Cardiac muscle cell (in vitro differentiated cells and primary cell): ENCODE data around the gene KRT74. TPM values are rescaled to one million over a fixed set of nuclear protein-coding genes. Genes with fewer than 3 reads are reported as not detected.

Experiments
- DNase-seq, 2 donors: peaks; one replicate each; pipeline versions ENCODE4 v3.0.0 to v3.0.0-alpha.2; 2010 to 2017; ENCODE audit warnings: low read depth in 1 of 2, low spot score in 1 of 2
- H3K27ac ChIP-seq: fragments of 200-600 bp; sonication (generic); 2 replicates; pipeline ENCODE4 v1.5.1; 2016
- H3K27me3 ChIP-seq: fragments of 200-600 bp; sonication (generic); 2 replicates; pipeline ENCODE4 v1.6.0; 2016; ENCODE audit warnings: control low read depth
- H3K36me3 ChIP-seq: fragments of 200-600 bp; sonication (generic); 2 replicates; pipeline ENCODE4 v1.5.1; 2016; ENCODE audit warnings: control low read depth
- H3K4me1 ChIP-seq: fragments of 200-600 bp; sonication (generic); 2 replicates; pipeline ENCODE4 v1.8.1; 2017; ENCODE audit warnings: low read depth, mild to moderate bottlenecking, mixed run types
- H3K4me3 ChIP-seq: fragments of 200-600 bp; sonication (generic); 2 replicates; pipeline ENCODE4 v1.5.1; 2016; ENCODE audit warnings: mild to moderate bottlenecking
- H3K9me3 ChIP-seq: fragments of 200-600 bp; sonication (generic); 2 replicates; pipeline ENCODE4 v1.5.1; 2017; ENCODE audit warnings: low read depth, mild to moderate bottlenecking, control low read depth
- CTCF ChIP-seq: IDR thresholded peaks from 2 replicates; pipeline ENCODE4 v1.5.1; 2012; ENCODE audit warnings: low read depth, mild to moderate bottlenecking, low read length
- polyA plus RNA-seq: library from polyadenylated mRNA; unstranded; fragments of >200 nt; fragmentation: Nextera tagmentation; extraction: Ambion mirVana; gene quantifications from 2 replicates; pipeline ENCODE4 v1.2.1, GENCODE V29; 2016
- total RNA-seq: library from RNA; depleted of rRNA; stranded (reverse); fragments of >200 nt; gene quantifications from 2 replicates; pipeline ENCODE4 v1.2.3, GENCODE V29; 2016

Gene KRT74
- total RNA-seq (not detected in 2 replicates), polyA plus RNA-seq (not detected in 2 replicates)

- no peak within 1 kb of the TSS for H3K4me3 ChIP-seq
- no peaks in the 10 kb centered on the region for H3K4me1 ChIP-seq
- H3K27ac ChIP-seq: no peak within 1 kb of the TSS
- peaks cover 32% of the 10 kb centered on the region for H3K27me3 ChIP-seq
- no peak for DNase-seq
- TF ChIP-seq CTCF: no peak
- H3K36me3 ChIP-seq: no peaks in the 10 kb centered on the region
- no peaks in the 10 kb centered on the region for H3K9me3 ChIP-seq
Measured at GRCh38 chr12:52573743-52574142, at the start of gene KRT74. KRT74 (minus strand) TSS chr12:52573843; CDS start chr12:52573777, 66 bp downstream.

DNA sequence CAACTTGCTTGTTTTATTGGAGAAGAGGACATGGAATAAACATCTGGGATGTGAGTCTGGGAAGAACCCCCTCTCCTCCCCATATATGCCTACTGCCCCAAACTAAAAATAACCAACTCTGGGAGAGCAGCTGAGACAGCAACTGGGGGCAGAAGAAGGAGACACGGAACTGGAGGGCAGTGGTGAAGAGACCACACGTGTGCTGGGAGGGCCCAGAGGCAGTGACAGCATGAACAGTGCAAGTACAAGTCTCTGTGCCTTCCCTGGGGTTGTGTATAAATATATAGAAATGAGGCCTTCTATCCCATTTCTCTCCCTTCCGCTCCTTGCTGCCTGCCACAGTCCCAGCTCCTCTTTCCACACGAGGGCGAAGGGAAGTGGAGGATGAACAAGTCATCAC is 48.7 kb upstream of the KRT74 start:
- Histone ChIP-seq H3K4me3 (no peak overlapping the region), H3K27ac (no peak overlapping the region), H3K9me3 (no peaks in the 10 kb centered on the region), H3K27me3 (peaks cover 11% of the 10 kb centered on the region), H3K36me3 (no peaks in the 10 kb centered on the region), H3K4me1 (no peaks in the 10 kb centered on the region)
- no peak for DNase-seq
- TF ChIP-seq CTCF: no peak

GRCh38 chr12:52618866-52619265 is 45.2 kb upstream of the KRT74 start:
- Histone ChIP-seq H3K36me3 (no peaks in the 10 kb centered on the region), H3K4me3 (no peak overlapping the region), H3K27me3 (peaks cover 36% of the 10 kb centered on the region), H3K27ac (no peak overlapping the region), H3K9me3 (no peaks in the 10 kb centered on the region), H3K4me1 (no peaks in the 10 kb centered on the region)
- no peak for DNase-seq
- TF ChIP-seq CTCF: no peak

GRCh38 chr12:52618216-52618615 is 44.6 kb upstream of the KRT74 start, which contains the start of gene KRT73:
KRT73 (minus strand) TSS chr12:52618559; CDS start chr12:52618524, 35 bp downstream.
- TF ChIP-seq CTCF: no peak
- H3K27ac ChIP-seq: no peak within 1 kb of the TSS
- no peak within 1 kb of the TSS for H3K4me3 ChIP-seq
- H3K4me1 ChIP-seq: no peaks in the 10 kb centered on the region
- H3K36me3 ChIP-seq: no peaks in the 10 kb centered on the region
- no peaks in the 10 kb centered on the region for H3K9me3 ChIP-seq
- no peak for DNase-seq
- peaks cover 36% of the 10 kb centered on the region for H3K27me3 ChIP-seq

GRCh38 chr12:52617403-52617785 is 43.8 kb upstream of the KRT74 start:
- no peaks in the 10 kb centered on the region for H3K9me3 ChIP-seq
- no peaks in the 10 kb centered on the region for H3K4me1 ChIP-seq
- no peak for TF ChIP-seq CTCF
- no peak for DNase-seq
- H3K27ac ChIP-seq: no peak overlapping the region
- peaks cover 40% of the 10 kb centered on the region for H3K27me3 ChIP-seq
- no peak overlapping the region for H3K4me3 ChIP-seq
- H3K36me3 ChIP-seq: no peaks in the 10 kb centered on the region
